K562 (cell line): ENCODE data around the gene PGPEP1. TPM values are rescaled to one million over a fixed set of nuclear protein-coding genes. Genes with fewer than 3 reads are reported as not detected.

Experiments
- GATAD2B ChIP-seq: fragments of 450-650 bp; IDR thresholded peaks from 2 replicates; pipeline ENCODE4 v1.6.1; 2017; ENCODE audit warnings: mild to moderate bottlenecking, borderline replicate concordance
- GTF2F1 ChIP-seq: IDR thresholded peaks from 2 replicates; pipeline ENCODE4 v1.6.1; 2011; ENCODE audit warnings: low read depth, low read length, improper control_type of control experiment
- MBD2 ChIP-seq: sonication (generic); IDR thresholded peaks from 2 replicates; pipeline ENCODE4 v1.6.1; 2016; ENCODE audit warnings: low read depth, borderline replicate concordance
- MTA3 ChIP-seq: fragments of 450-650 bp; formaldehyde crosslinking; IDR thresholded peaks from 2 replicates; pipeline ENCODE4 v1.6.1; 2017; ENCODE audit warnings: mild to moderate bottlenecking, borderline replicate concordance
- SMAD1 ChIP-seq: fragments of 150-350 bp; IDR thresholded peaks from 2 replicates; pipeline ENCODE4 v1.6.1; 2014; ENCODE audit warnings: low read length, low read depth; ENCODE audit not compliant: partially characterized antibody
- XRCC4 ChIP-seq: IDR thresholded peaks from one replicate; pipeline ENCODE4 v1.6.1; 2011; ENCODE audit not compliant: insufficient read depth, insufficient read length; ENCODE audit errors: extremely low read depth
- ZBTB7A ChIP-seq: IDR thresholded peaks from 2 replicates; pipeline ENCODE4 v1.6.1; 2011; ENCODE audit warnings: low read depth, mild to moderate bottlenecking, low read length, moderate library complexity, borderline replicate concordance; ENCODE audit not compliant: control insufficient read depth
- ZNF780A ChIP-seq: fragments of 250-450 bp; sonication (Bioruptor Pico); IDR thresholded peaks from 2 replicates; pipeline ENCODE4 v1.5.0; 2021; ENCODE audit warnings: mild to moderate bottlenecking
- polyA plus RNA-seq, 8 experiments: library from polyadenylated mRNA; depleted of rRNA in 4 of 8; stranded (reverse) in 5 of 8; unstranded in 3 of 8; fragments of >200 nt; fragmentation: Nextera tagmentation in 2 of 8; fragmentation: Illumina TruSeq in 1 of 8; extraction: Ambion mirVana in 2 of 8; extraction: Trizol in 1 of 8; gene quantifications; 2 replicates each; pipeline versions ENCODE4 v1.2.1 to v1.2.3, GENCODE V29; 2011 to 2014; ENCODE audit warnings: inconsistent platforms in 1 of 8, missing spikeins in 1 of 8
- total RNA-seq, 7 experiments: library from RNA; depleted of rRNA in 6 of 7; stranded (reverse); fragments of >200 nt in 6 of 7; fragmentation: Illumina TruSeq in 2 of 7; extraction: Trizol in 2 of 7; gene quantifications; 2 replicates each; pipeline versions ENCODE4 v1.2.1 to v1.2.3, GENCODE V29; 2011 to 2021; ENCODE audit warnings: low replicate concordance in 1 of 7
- TF ChIP-seq, protein P1 (sequence below): fragments of 200-600 bp; sonication (generic); IDR thresholded peaks from one replicate; pipeline ENCODE4 v1.6.1; 2012; ENCODE audit warnings: mild to moderate bottlenecking, low read depth, low read length, inconsistent platforms
- TF ChIP-seq, protein P2 (sequence below): fragments of 450-650 bp; IDR thresholded peaks from 2 replicates; pipeline ENCODE4 v1.6.1; 2017; ENCODE audit warnings: mild to moderate bottlenecking, moderate library complexity
- TF ChIP-seq, protein P3 (sequence below): sonication (generic); formaldehyde crosslinking; IDR thresholded peaks from 2 replicates; pipeline ENCODE4 v1.8.1; 2023; ENCODE audit warnings: mild to moderate bottlenecking, missing genetic modification reagents

The PGPEP1 gene
- total and polyA plus RNA-seq, 9 of the 15 experiments (the other 6 are each of a cell fraction or from before 2014, with no cell fraction given), result 10.0 to 69.6 (median 33.5) TPM

DNA sequence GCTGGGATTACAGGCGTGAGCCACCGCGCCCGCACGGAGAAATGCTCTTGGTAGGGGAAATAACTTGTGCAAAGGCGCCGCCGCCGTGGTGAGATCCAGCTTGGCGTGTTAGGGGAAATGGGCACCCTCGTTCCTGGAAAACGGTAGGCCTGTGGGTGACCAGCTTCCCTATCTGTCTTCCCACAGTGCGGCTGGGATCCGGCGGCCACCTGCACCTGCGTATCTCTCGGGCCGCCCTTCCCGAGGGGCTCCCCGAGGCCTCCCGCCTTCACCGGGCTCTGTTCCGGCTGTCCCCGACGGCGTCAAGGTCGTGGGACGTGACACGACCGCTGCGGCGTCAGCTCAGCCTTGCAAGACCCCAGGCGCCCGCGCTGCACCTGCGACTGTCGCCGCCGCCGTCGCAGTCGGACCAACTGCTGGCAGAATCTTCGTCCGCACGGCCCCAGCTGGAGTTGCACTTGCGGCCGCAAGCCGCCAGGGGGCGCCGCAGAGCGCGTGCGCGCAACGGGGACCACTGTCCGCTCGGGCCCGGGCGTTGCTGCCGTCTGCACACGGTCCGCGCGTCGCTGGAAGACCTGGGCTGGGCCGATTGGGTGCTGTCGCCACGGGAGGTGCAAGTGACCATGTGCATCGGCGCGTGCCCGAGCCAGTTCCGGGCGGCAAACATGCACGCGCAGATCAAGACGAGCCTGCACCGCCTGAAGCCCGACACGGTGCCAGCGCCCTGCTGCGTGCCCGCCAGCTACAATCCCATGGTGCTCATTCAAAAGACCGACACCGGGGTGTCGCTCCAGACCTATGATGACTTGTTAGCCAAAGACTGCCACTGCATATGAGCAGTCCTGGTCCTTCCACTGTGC lies 47.9 kb downstream of the PGPEP1 start (continued):
- TF ChIP-seq, protein P1, sequence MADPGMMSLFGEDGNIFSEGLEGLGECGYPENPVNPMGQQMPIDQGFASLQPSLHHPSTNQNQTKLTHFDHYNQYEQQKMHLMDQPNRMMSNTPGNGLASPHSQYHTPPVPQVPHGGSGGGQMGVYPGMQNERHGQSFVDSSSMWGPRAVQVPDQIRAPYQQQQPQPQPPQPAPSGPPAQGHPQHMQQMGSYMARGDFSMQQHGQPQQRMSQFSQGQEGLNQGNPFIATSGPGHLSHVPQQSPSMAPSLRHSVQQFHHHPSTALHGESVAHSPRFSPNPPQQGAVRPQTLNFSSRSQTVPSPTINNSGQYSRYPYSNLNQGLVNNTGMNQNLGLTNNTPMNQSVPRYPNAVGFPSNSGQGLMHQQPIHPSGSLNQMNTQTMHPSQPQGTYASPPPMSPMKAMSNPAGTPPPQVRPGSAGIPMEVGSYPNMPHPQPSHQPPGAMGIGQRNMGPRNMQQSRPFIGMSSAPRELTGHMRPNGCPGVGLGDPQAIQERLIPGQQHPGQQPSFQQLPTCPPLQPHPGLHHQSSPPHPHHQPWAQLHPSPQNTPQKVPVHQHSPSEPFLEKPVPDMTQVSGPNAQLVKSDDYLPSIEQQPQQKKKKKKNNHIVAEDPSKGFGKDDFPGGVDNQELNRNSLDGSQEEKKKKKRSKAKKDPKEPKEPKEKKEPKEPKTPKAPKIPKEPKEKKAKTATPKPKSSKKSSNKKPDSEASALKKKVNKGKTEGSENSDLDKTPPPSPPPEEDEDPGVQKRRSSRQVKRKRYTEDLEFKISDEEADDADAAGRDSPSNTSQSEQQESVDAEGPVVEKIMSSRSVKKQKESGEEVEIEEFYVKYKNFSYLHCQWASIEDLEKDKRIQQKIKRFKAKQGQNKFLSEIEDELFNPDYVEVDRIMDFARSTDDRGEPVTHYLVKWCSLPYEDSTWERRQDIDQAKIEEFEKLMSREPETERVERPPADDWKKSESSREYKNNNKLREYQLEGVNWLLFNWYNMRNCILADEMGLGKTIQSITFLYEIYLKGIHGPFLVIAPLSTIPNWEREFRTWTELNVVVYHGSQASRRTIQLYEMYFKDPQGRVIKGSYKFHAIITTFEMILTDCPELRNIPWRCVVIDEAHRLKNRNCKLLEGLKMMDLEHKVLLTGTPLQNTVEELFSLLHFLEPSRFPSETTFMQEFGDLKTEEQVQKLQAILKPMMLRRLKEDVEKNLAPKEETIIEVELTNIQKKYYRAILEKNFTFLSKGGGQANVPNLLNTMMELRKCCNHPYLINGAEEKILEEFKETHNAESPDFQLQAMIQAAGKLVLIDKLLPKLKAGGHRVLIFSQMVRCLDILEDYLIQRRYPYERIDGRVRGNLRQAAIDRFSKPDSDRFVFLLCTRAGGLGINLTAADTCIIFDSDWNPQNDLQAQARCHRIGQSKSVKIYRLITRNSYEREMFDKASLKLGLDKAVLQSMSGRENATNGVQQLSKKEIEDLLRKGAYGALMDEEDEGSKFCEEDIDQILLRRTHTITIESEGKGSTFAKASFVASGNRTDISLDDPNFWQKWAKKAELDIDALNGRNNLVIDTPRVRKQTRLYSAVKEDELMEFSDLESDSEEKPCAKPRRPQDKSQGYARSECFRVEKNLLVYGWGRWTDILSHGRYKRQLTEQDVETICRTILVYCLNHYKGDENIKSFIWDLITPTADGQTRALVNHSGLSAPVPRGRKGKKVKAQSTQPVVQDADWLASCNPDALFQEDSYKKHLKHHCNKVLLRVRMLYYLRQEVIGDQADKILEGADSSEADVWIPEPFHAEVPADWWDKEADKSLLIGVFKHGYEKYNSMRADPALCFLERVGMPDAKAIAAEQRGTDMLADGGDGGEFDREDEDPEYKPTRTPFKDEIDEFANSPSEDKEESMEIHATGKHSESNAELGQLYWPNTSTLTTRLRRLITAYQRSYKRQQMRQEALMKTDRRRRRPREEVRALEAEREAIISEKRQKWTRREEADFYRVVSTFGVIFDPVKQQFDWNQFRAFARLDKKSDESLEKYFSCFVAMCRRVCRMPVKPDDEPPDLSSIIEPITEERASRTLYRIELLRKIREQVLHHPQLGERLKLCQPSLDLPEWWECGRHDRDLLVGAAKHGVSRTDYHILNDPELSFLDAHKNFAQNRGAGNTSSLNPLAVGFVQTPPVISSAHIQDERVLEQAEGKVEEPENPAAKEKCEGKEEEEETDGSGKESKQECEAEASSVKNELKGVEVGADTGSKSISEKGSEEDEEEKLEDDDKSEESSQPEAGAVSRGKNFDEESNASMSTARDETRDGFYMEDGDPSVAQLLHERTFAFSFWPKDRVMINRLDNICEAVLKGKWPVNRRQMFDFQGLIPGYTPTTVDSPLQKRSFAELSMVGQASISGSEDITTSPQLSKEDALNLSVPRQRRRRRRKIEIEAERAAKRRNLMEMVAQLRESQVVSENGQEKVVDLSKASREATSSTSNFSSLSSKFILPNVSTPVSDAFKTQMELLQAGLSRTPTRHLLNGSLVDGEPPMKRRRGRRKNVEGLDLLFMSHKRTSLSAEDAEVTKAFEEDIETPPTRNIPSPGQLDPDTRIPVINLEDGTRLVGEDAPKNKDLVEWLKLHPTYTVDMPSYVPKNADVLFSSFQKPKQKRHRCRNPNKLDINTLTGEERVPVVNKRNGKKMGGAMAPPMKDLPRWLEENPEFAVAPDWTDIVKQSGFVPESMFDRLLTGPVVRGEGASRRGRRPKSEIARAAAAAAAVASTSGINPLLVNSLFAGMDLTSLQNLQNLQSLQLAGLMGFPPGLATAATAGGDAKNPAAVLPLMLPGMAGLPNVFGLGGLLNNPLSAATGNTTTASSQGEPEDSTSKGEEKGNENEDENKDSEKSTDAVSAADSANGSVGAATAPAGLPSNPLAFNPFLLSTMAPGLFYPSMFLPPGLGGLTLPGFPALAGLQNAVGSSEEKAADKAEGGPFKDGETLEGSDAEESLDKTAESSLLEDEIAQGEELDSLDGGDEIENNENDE, result no peak
- peak; percentile 8 for TF ChIP-seq SMAD1
- 0 out of 2 replicates have a peak, but pooled peaks have one; percentile 67 for TF ChIP-seq GTF2F1
- TF ChIP-seq, protein P2, sequence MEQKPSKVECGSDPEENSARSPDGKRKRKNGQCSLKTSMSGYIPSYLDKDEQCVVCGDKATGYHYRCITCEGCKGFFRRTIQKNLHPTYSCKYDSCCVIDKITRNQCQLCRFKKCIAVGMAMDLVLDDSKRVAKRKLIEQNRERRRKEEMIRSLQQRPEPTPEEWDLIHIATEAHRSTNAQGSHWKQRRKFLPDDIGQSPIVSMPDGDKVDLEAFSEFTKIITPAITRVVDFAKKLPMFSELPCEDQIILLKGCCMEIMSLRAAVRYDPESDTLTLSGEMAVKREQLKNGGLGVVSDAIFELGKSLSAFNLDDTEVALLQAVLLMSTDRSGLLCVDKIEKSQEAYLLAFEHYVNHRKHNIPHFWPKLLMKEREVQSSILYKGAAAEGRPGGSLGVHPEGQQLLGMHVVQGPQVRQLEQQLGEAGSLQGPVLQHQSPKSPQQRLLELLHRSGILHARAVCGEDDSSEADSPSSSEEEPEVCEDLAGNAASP, result no peak
- TF ChIP-seq, protein P3, sequence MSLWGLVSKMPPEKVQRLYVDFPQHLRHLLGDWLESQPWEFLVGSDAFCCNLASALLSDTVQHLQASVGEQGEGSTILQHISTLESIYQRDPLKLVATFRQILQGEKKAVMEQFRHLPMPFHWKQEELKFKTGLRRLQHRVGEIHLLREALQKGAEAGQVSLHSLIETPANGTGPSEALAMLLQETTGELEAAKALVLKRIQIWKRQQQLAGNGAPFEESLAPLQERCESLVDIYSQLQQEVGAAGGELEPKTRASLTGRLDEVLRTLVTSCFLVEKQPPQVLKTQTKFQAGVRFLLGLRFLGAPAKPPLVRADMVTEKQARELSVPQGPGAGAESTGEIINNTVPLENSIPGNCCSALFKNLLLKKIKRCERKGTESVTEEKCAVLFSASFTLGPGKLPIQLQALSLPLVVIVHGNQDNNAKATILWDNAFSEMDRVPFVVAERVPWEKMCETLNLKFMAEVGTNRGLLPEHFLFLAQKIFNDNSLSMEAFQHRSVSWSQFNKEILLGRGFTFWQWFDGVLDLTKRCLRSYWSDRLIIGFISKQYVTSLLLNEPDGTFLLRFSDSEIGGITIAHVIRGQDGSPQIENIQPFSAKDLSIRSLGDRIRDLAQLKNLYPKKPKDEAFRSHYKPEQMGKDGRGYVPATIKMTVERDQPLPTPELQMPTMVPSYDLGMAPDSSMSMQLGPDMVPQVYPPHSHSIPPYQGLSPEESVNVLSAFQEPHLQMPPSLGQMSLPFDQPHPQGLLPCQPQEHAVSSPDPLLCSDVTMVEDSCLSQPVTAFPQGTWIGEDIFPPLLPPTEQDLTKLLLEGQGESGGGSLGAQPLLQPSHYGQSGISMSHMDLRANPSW (CRISPR knock-in tag), result peak; percentile 45; the same call in 1 of the 2 replicates
- peak; percentile 95; the same call in 1 of the 2 replicates for TF ChIP-seq MTA3
- 0 out of 2 replicates have a peak, but pooled peaks have one; percentile 43 for TF ChIP-seq GATAD2B
- no peak for TF ChIP-seq XRCC4
- peak; percentile 65; the same call in 1 of the 2 replicates for TF ChIP-seq MBD2
- peak; percentile 68; the same call in 1 of the 2 replicates for TF ChIP-seq ZBTB7A
- no peak for TF ChIP-seq ZNF780A (CRISPR knock-in tag)
